LNCAP (cell line): ENCODE results near the gene ELMO1.

ENCODE experiments used
- TF ChIP-seq, protein P1 (sequence below): fragments of 450-650 bp; IDR thresholded peaks from 2 replicates; pipeline ENCODE4 v1.5.1; 2017; ENCODE audit warnings: mild to moderate bottlenecking

Gene ELMO1

DNA sequence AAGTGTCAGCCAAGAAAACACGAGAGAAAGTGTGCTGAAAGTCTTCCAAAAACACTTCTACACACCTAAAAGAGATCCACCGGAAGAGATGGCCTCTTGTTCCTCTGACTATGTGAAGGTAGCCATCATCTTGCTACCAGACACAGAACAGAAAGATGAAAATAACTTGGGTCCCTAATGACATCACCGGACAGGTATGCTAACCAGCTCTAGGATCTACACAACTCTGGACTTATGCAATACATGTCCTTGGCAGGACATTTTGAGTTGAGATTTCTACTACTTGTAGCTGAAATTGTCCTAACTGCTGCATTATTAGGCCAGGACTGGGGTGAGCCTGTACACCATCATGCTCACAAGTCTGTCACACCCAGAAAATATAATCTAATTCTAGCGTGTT is 358.7 kb downstream of the ELMO1 start:
- TF ChIP-seq, protein P1, sequence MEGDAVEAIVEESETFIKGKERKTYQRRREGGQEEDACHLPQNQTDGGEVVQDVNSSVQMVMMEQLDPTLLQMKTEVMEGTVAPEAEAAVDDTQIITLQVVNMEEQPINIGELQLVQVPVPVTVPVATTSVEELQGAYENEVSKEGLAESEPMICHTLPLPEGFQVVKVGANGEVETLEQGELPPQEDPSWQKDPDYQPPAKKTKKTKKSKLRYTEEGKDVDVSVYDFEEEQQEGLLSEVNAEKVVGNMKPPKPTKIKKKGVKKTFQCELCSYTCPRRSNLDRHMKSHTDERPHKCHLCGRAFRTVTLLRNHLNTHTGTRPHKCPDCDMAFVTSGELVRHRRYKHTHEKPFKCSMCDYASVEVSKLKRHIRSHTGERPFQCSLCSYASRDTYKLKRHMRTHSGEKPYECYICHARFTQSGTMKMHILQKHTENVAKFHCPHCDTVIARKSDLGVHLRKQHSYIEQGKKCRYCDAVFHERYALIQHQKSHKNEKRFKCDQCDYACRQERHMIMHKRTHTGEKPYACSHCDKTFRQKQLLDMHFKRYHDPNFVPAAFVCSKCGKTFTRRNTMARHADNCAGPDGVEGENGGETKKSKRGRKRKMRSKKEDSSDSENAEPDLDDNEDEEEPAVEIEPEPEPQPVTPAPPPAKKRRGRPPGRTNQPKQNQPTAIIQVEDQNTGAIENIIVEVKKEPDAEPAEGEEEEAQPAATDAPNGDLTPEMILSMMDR = no peak

GRCh38 chr7:37085600-37085999 is 363.1 kb downstream of the ELMO1 start:
- TF ChIP-seq, protein P1 = no peak

DNA sequence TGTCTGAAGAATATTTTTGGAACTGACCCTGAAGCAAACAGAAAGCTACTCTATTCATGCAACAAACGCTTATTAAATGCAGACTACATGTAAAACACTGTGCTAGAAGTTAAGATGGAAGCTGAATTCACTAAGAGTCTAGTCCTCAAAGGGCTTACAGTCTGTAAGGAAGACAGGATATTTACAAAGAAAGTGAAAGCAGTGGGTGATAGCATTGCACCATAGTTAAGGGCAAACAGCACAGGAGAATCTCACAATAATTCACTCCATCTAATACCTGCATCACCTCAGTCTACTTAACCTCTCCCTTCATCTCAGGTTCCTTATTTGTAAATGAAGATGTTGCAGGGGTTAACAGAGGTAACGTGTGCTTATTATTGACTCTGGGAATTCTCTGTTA is 364.4 kb downstream of the ELMO1 start:
- TF ChIP-seq, protein P1 = no peak

- TF ChIP-seq, protein P1 = no peak
Measured at GRCh38 chr7:37083311-37084096, 365.2 kb downstream of the ELMO1 start.

GRCh38 chr7:37081436-37081835 is 367.2 kb downstream of the ELMO1 start:
- TF ChIP-seq, protein P1 = no peak

- TF ChIP-seq, protein P1 = no peak
Measured at GRCh38 chr7:37079420-37079819, 369.2 kb downstream of the ELMO1 start.

DNA sequence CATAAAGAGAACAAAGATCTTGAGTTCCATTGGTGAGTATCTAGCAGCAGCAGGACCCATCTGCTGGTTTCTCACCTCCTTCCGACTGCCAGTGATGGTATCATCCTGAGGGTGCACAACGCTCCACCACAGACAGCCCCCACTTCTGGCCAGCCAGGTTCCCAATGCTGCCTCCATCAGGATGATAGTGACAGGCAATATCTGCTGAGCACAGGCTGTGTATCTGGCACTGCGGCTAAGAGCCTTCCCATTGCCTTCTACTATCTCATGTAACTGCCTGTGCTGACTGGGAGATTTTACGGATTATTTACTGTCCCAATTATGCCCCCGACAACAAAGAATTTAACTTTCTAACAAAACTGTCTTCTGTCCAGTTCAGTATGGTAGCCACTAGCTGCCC is 372.0 kb downstream of the ELMO1 start:
- TF ChIP-seq, protein P1 = no peak
